Astrocyte of the cerebellum (primary cell): ENCODE results near the gene CASS4.
A peak's percentile ranks its signal among the peaks of the same experiment; 100 is the strongest.

Source experiments
- DNase-seq: peaks from one replicate; pipeline ENCODE4 v3.0.0-alpha.2; 2011; ENCODE audit warnings: low read depth
- H3K4me3 ChIP-seq: 2 replicates; pipeline ENCODE4 v1.5.1; 2011; ENCODE audit warnings: mild to moderate bottlenecking, low read depth, low read length, moderate library complexity
- in situ Hi-C: cut with HindIII; loops from 2 replicates; pipeline ENCODE4 v1.10.0; 2017; ENCODE audit warnings: low sequenced_read_pairs
- TF ChIP-seq, protein P1 (sequence below): IDR thresholded peaks from 2 replicates; pipeline ENCODE4 v1.5.1; 2012; ENCODE audit warnings: low read length, low read depth, moderate library complexity, mild to moderate bottlenecking; ENCODE audit errors: missing control alignments

Gene CASS4

DNA sequence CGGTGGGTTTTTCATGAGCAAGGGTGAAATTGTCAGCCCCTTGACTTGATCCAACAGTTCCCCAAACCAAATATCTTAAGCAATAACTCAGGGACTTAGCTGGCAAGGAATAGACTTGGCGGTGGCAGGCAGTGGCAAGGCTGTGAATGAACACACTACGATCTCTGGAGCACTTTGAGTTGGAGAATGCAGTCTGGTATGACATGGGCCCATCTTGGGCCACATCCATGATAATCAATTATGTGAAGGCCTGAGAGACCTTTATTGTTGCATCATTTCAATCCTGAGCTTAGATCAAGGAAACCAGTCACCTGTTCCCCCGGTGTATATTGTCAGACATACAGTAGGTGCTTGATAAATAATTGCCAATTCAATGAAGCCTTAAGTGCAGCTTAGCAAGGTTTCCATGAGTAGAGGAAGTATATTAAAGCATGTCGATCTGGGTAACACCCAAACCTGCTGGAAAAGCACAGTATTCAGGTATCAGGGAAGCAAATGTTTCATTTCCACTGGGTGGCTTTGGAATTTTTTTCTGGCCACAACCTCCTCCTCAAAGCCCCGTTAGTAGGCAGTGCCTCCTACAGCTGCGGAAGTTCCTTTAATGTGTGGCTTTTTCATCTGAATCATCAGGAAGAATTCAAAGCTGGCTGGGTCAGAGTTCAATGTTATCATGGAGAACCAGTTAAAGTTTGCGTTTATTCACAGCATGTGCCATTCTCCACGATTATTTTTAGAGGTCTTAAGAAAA is 10.2 kb downstream of the CASS4 start:
- peak; percentile 84 for DNase-seq
- in situ Hi-C loops = no loop called here
- TF ChIP-seq, protein P1, sequence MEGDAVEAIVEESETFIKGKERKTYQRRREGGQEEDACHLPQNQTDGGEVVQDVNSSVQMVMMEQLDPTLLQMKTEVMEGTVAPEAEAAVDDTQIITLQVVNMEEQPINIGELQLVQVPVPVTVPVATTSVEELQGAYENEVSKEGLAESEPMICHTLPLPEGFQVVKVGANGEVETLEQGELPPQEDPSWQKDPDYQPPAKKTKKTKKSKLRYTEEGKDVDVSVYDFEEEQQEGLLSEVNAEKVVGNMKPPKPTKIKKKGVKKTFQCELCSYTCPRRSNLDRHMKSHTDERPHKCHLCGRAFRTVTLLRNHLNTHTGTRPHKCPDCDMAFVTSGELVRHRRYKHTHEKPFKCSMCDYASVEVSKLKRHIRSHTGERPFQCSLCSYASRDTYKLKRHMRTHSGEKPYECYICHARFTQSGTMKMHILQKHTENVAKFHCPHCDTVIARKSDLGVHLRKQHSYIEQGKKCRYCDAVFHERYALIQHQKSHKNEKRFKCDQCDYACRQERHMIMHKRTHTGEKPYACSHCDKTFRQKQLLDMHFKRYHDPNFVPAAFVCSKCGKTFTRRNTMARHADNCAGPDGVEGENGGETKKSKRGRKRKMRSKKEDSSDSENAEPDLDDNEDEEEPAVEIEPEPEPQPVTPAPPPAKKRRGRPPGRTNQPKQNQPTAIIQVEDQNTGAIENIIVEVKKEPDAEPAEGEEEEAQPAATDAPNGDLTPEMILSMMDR = peak; percentile 25
- H3K4me3 ChIP-seq = no peak overlapping the region

GRCh38 chr20:56422824-56423189 is 10.7 kb downstream of the CASS4 start:
- TF ChIP-seq, protein P1 = no peak
- in situ Hi-C loops = no loop called here
- no peak for DNase-seq
- H3K4me3 ChIP-seq = no peak overlapping the region

GRCh38 chr20:56423211-56423610 is 11.2 kb downstream of the CASS4 start:
- in situ Hi-C loops = no loop called here
- H3K4me3 ChIP-seq = no peak overlapping the region
- TF ChIP-seq, protein P1 = no peak
- no peak for DNase-seq

GRCh38 chr20:56423886-56424285 is 11.8 kb downstream of the CASS4 start:
- DNase-seq = no peak
- TF ChIP-seq, protein P1 = no peak
- H3K4me3 ChIP-seq = no peak overlapping the region
- in situ Hi-C loops = no loop called here

GRCh38 chr20:56424931-56425330 is 12.9 kb downstream of the CASS4 start:
- DNase-seq = no peak
- in situ Hi-C loops = no loop called here
- no peak overlapping the region for H3K4me3 ChIP-seq
- TF ChIP-seq, protein P1 = no peak

- H3K4me3 ChIP-seq = no peak overlapping the region
- TF ChIP-seq, protein P1 = no peak
- no peak for DNase-seq
- in situ Hi-C loops = no loop called here
These were observed 14.0 kb downstream of the CASS4 start for GRCh38 chr20:56426026-56426425.

GRCh38 chr20:56426926-56427325 is 14.9 kb downstream of the CASS4 start:
- H3K4me3 ChIP-seq = no peak overlapping the region
- TF ChIP-seq, protein P1 = no peak
- in situ Hi-C loops = no loop called here
- DNase-seq = no peak
